Bronchial epithelial cell (primary cell): ENCODE measurements around the gene DYNLT4. TPM values are rescaled to one million over a fixed set of nuclear protein-coding genes. Genes with fewer than 3 reads are reported as not detected.

ENCODE experiments used
- total RNA-seq: library from RNA; depleted of rRNA; stranded (reverse); fragments of >200 nt; gene quantifications from 2 replicates; pipeline ENCODE4 v1.2.1, GENCODE V29; 2014

The DYNLT4 gene
- total RNA-seq, 1 donor from 2014 or later, result not detected

Other genes starting within 250 kb of the DYNLT4 start
- 6.1 and 8.3 TPM in 2 replicates for gene TMEM53, start 132.9 kb downstream of the DYNLT4 start, total RNA-seq
- gene ARMH1, start 132.6 kb downstream of the DYNLT4 start, total RNA-seq, result 0.38 TPM in 1 of 2 replicates, not detected in the other
- gene RNU5D-1, start 76.2 kb downstream of the DYNLT4 start, total RNA-seq, result not detected in 2 replicates
- gene KIF2C, start 67.5 kb downstream of the DYNLT4 start, total RNA-seq, result 0.79 and 1.2 TPM in 2 replicates
- 2,098 and 3,387 TPM in 2 replicates for gene RPS8, start 31.8 kb downstream of the DYNLT4 start, total RNA-seq
- 0.13 TPM in 1 of 2 replicates, not detected in the other for gene BEST4, start 19.2 kb downstream of the DYNLT4 start, total RNA-seq
- gene PLK3, start 7.0 kb downstream of the DYNLT4 start, total RNA-seq, result 14.2 and 19.5 TPM in 2 replicates
- 0.53 and 0.77 TPM in 2 replicates for gene BTBD19, start 1.2 kb upstream of the DYNLT4 start, total RNA-seq
- gene PTCH2, start 35.9 kb upstream of the DYNLT4 start, total RNA-seq, result under 0.01 TPM in 1 of 2 replicates, not detected in the other
- 16.9 and 23.4 TPM in 2 replicates for gene EIF2B3, start 179.2 kb upstream of the DYNLT4 start, total RNA-seq
- 12.1 and 16.8 TPM in 2 replicates for gene HECTD3, start 204.0 kb upstream of the DYNLT4 start, total RNA-seq
- gene UROD, start 204.9 kb upstream of the DYNLT4 start, total RNA-seq, result 122 and 151 TPM in 2 replicates